Renal pelvis (tissue), 4 donors: ENCODE measurements around the gene VPS54. TPM values are rescaled to one million over a fixed set of nuclear protein-coding genes. Genes with fewer than 3 reads are reported as not detected.

Experiments used
- DNase-seq: peaks from one replicate; pipeline ENCODE4 v3.0.0-alpha.2; 2013
- polyA plus RNA-seq, 3 donors: library from polyadenylated mRNA; unstranded; fragments of 120-200 nt; gene quantifications; one replicate each; pipeline ENCODE4 v1.2.1, GENCODE V29; 2013; ENCODE audit not compliant: insufficient read length in 3 of 3

Gene VPS54
- polyA plus RNA-seq, 3 donors = 43.8 to 47.9 (median 44.6) TPM

- no peak for DNase-seq
These were observed 172.7 kb downstream of the VPS54 start for GRCh38 chr2:63846487-63846886.

- no peak for DNase-seq
These were observed 173.4 kb downstream of the VPS54 start for GRCh38 chr2:63845866-63846265.

- DNase-seq = no peak
These were observed 174.6 kb downstream of the VPS54 start for GRCh38 chr2:63844616-63845015.

GRCh38 chr2:63843791-63844190 is 175.4 kb downstream of the VPS54 start:
- DNase-seq = no peak

- DNase-seq = no peak
These were observed 176.1 kb downstream of the VPS54 start for GRCh38 chr2:63843093-63843492.

- peak; percentile 48 for DNase-seq
These were observed 176.8 kb downstream of the VPS54 start for GRCh38 chr2:63842149-63843061.

Other genes starting within 250 kb of the VPS54 start
- gene UGP2, start 177.5 kb downstream of the VPS54 start, polyA plus RNA-seq = 100 to 1,000 TPM; 108 to 115 (median 111) TPM
- 10 to 100 TPM; 28.6 to 36.3 (median 32.2) TPM for gene PELI1, start 125.0 kb upstream of the VPS54 start, polyA plus RNA-seq